ENCODE measurements around the gene NDRG4. TPM values are rescaled to one million over a fixed set of nuclear protein-coding genes. Genes with fewer than 3 reads are reported as not detected.

NDRG4 gene
- total RNA-seq, 1 donor from 2014 or later: 58.9 TPM

DNA sequence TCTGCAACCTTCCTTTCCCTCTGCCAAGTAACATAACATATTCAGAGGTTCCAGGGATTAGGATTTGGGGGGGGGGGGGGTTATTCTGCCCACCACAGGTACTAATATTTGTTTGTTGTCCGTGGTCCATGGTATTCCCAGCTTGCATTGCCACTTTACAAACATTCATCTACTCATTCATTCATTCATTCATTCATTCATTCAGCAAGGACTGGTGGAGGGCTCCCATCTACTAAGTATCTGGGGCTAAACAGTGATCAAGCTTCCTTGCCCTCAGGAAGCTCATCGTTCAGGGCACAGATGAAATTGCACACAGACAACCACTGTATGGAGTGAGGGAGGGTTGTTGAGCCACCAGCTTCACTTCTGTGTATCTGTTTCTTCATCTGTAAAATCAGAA, 45.8 kb upstream of the NDRG4 start:
- peaks cover 2% of the 10 kb centered on the region for H3K27me3 Mint-ChIP-seq (ENCODE audit: low read depth)

DNA sequence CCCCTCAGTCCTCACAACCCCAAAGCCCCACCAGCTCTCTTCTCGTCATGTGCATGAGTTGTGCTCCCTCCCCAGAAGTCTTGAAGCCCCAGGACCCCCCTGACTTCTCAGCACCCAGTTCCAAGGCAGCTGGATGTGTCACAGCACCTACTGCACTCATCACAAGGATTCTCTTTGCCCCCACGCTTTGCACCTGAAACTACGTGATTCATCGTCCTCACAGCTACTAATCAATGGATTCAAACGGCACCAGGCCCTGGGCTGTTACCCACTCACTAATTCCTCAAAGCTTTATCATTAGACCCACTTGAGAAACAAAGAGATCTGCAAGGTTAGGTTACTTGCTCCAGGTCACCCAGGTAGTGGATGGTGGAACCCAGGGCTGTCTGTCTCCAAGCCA, 45.1 kb upstream of the NDRG4 start:
- no peaks in the 10 kb centered on the region for H3K36me3 Mint-ChIP-seq (ENCODE audit: low read depth)
- H3K27me3 Mint-ChIP-seq (ENCODE audit: low read depth): peaks cover 7% of the 10 kb centered on the region
- TF ChIP-seq, protein P1, sequence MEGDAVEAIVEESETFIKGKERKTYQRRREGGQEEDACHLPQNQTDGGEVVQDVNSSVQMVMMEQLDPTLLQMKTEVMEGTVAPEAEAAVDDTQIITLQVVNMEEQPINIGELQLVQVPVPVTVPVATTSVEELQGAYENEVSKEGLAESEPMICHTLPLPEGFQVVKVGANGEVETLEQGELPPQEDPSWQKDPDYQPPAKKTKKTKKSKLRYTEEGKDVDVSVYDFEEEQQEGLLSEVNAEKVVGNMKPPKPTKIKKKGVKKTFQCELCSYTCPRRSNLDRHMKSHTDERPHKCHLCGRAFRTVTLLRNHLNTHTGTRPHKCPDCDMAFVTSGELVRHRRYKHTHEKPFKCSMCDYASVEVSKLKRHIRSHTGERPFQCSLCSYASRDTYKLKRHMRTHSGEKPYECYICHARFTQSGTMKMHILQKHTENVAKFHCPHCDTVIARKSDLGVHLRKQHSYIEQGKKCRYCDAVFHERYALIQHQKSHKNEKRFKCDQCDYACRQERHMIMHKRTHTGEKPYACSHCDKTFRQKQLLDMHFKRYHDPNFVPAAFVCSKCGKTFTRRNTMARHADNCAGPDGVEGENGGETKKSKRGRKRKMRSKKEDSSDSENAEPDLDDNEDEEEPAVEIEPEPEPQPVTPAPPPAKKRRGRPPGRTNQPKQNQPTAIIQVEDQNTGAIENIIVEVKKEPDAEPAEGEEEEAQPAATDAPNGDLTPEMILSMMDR (conservative IDR thresholded peaks at IDR 0.05): no peak
- no peaks in the 10 kb centered on the region for H3K9me3 Mint-ChIP-seq
- peaks cover 24% of the 10 kb centered on the region for H3K4me1 Mint-ChIP-seq
- no peak overlapping the region for H3K27ac Mint-ChIP-seq (ENCODE audit: unreplicated experiment)
- no peak overlapping the region for H3K4me3 Mint-ChIP-seq
- DNase-seq (ENCODE audit: low read depth, low spot score): no peak

More for the DNA sequence above, 45.8 kb upstream of the NDRG4 start:
- DNase-seq (ENCODE audit: low read depth, low spot score): no peak
- TF ChIP-seq, protein P1 (conservative IDR thresholded peaks at IDR 0.05): no peak
- H3K4me1 Mint-ChIP-seq: peaks cover 24% of the 10 kb centered on the region
- H3K27ac Mint-ChIP-seq (ENCODE audit: unreplicated experiment): no peak overlapping the region
- H3K4me3 Mint-ChIP-seq: no peak overlapping the region
- no peaks in the 10 kb centered on the region for H3K9me3 Mint-ChIP-seq
- no peaks in the 10 kb centered on the region for H3K36me3 Mint-ChIP-seq (ENCODE audit: low read depth)

DNA sequence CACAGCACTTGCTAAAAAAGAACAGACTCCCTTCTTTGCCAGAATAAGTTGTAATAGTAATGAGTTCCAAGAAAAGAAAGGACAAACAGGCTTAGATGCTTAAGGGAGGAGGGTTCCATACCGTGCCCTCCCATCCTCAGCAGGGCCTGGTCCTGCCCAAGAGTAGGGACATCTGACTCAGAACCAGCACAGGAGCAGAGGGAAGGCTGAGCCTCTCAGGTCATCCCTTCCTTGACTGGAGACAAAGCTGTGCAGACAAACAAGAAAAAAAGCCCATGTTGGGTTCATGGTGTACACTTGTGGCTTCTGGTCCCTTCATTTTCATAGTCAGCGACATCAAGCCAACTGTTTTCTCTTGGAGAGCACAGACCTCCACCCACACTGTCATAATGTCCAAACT, 44.2 kb upstream of the NDRG4 start:
- Mint-ChIP-seq H3K9me3 (no peaks in the 10 kb centered on the region), H3K27ac (ENCODE audit: unreplicated experiment) (no peak overlapping the region), H3K27me3 (ENCODE audit: low read depth) (peaks cover 13% of the 10 kb centered on the region), H3K4me1 (peaks cover 24% of the 10 kb centered on the region), H3K36me3 (ENCODE audit: low read depth) (no peaks in the 10 kb centered on the region), H3K4me3 (no peak overlapping the region)
- TF ChIP-seq, protein P1 (conservative IDR thresholded peaks at IDR 0.05): no peak
- no peak for DNase-seq (ENCODE audit: low read depth, low spot score)

GRCh38 chr16:58456193-58456592, 43.8 kb upstream of the NDRG4 start:
- TF ChIP-seq, protein P1 (conservative IDR thresholded peaks at IDR 0.05): no peak
- no peak overlapping the region for H3K4me3 Mint-ChIP-seq
- H3K27me3 Mint-ChIP-seq (ENCODE audit: low read depth): peaks cover 18% of the 10 kb centered on the region
- H3K36me3 Mint-ChIP-seq (ENCODE audit: low read depth): no peaks in the 10 kb centered on the region
- no peak for DNase-seq (ENCODE audit: low read depth, low spot score)
- peaks cover 24% of the 10 kb centered on the region for H3K4me1 Mint-ChIP-seq
- no peaks in the 10 kb centered on the region for H3K9me3 Mint-ChIP-seq
- H3K27ac Mint-ChIP-seq (ENCODE audit: unreplicated experiment): no peak overlapping the region

- TF ChIP-seq, protein P1 (conservative IDR thresholded peaks at IDR 0.05): no peak
- no peak overlapping the region for H3K4me3 Mint-ChIP-seq
- H3K27me3 Mint-ChIP-seq (ENCODE audit: low read depth): peaks cover 38% of the 10 kb centered on the region
- no peak overlapping the region for H3K27ac Mint-ChIP-seq (ENCODE audit: unreplicated experiment)
- DNase-seq (ENCODE audit: low read depth, low spot score): no peak
- H3K36me3 Mint-ChIP-seq (ENCODE audit: low read depth): no peaks in the 10 kb centered on the region
- H3K4me1 Mint-ChIP-seq: peaks cover 24% of the 10 kb centered on the region
- H3K9me3 Mint-ChIP-seq: no peaks in the 10 kb centered on the region
Observed at GRCh38 chr16:58458606-58459343, 41.2 kb upstream of the NDRG4 start.
